Measurements from ENCODE around the gene ALAS2.

The ALAS2 gene

DNA sequence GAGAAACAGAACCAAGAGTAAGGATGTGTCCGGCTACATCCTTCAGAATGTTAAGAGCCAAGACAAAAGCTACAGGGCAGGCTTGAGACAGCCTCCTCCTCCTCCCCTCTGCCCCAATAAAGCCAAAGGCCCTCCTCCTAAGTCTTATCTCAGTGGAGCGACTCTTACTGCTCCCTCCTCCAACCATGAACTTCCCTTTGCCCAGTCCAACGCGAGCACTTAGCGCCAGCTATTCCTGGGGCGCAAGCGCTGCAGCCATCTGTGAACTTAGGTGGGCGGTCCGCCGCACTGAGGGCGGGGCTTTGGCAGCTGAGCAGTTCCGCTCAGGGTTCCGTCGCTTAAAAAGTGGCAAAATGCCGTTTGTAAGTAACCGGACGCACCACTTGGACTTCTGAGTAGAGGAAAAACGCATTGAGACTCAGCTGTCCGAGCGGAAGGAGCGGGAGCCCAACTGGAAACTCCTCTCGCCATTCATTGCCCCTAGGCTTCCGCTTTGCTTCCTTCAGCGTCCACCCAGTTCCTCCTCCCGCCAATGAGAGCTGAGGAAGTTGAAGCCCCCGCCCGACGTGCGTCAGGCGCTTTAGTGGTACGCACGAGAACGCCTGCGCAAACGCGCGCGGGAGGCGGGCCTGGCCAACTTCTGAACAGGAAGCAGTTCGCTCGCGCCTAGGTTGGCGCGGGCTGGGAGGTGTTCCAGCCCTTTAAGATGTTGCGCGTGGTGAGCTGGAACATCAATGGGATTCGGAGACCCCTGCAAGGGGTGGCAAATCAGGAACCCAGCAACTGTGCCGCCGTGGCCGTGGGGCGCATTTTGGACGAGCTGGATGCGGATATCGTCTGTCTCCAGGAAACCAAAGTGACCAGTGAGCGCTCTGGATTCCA lies 30.8 kb downstream of the ALAS2 start, which contains the start of gene APEX2:
TSS of gene APEX2 (plus strand) at position 647 of the 882 bp plus-strand sequence. CDS start at position 707, 60 bp downstream.
- Histone ChIP-seq H3K79me2 (ENCODE audit: insufficient read depth, low read length) (peaks cover 7% of the 10 kb centered on the region; the same call in 1 of the 2 replicates), H3K4me3 (ENCODE audit: low read depth, low read length, poor library complexity, severe bottlenecking) (peak within 1 kb of the TSS; percentile 96), H3K9ac (ENCODE audit: low read length) (peak within 1 kb of the TSS; percentile 98), H3K27ac (ENCODE audit: low read depth, low read length, poor library complexity, severe bottlenecking) (peak within 1 kb of the TSS; percentile 91), H3K27me3 (ENCODE audit: insufficient read depth, low read length) (no peaks in the 10 kb centered on the region), H3F3A (ENCODE audit: insufficient read depth, low read length) (no peaks in the 10 kb centered on the region), H3K4me1 (ENCODE audit: insufficient read depth, low read length, severe bottlenecking) (peaks cover 18% of the 10 kb centered on the region), H3K4me2 (ENCODE audit: low read length) (peak within 1 kb of the TSS; percentile 86), H4K20me1 (ENCODE audit: insufficient read depth, low read length) (no peaks in the 10 kb centered on the region), H3K36me3 (ENCODE audit: insufficient read depth, low read length) (peaks cover 35% of the 10 kb centered on the region), H2AFZ (ENCODE audit: low read length) (no peak within 1 kb of the TSS), H3K9me3 (ENCODE audit: low read length) (no peaks in the 10 kb centered on the region), H3K9me2 (ENCODE audit: low read depth, low read length) (no peaks in the 10 kb centered on the region)
- TF ChIP-seq EZH2 (IDR thresholded peaks at IDR 0.05; ENCODE audit: borderline replicate concordance, low read length) (no peak), CTCF (IDR thresholded peaks at IDR 0.05; ENCODE audit: low read length) (no peak)

DNA sequence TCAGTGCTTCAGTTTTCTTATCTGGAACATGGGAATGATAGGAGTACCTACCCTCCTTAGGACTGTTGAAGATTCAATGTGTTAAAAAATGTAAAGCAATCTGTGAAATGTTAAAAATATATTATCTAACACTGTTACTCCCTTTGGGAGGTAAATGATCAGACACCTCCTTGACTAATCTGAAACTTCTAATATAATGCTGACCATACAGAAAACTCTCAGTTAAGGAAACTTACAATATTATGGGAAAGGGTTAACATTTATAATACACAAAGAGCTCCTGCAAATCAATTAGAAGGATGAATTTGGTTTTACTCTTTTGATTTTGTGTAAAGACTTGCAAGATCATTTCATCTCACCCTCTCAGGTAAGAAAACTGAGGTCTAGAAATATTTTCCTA lies 35.2 kb downstream of the ALAS2 start:
- no peaks in the 10 kb centered on the region for H4K20me1 ChIP-seq (ENCODE audit: insufficient read depth, low read length)
- no peaks in the 10 kb centered on the region for H3F3A ChIP-seq (ENCODE audit: insufficient read depth, low read length)
- H2AFZ ChIP-seq (ENCODE audit: low read length) = no peak overlapping the region
- H3K4me1 ChIP-seq (ENCODE audit: insufficient read depth, low read length, severe bottlenecking) = peaks cover 6% of the 10 kb centered on the region
- no peaks in the 10 kb centered on the region for H3K9me3 ChIP-seq (ENCODE audit: low read length)
- H3K4me2 ChIP-seq (ENCODE audit: low read length) = no peak overlapping the region
- no peak for TF ChIP-seq CTCF (IDR thresholded peaks at IDR 0.05; ENCODE audit: low read length)
- TF ChIP-seq EZH2 (IDR thresholded peaks at IDR 0.05; ENCODE audit: borderline replicate concordance, low read length) = no peak
- H3K27me3 ChIP-seq (ENCODE audit: insufficient read depth, low read length) = no peaks in the 10 kb centered on the region
- no peak overlapping the region for H3K27ac ChIP-seq (ENCODE audit: low read depth, low read length, poor library complexity, severe bottlenecking)
- H3K9me2 ChIP-seq (ENCODE audit: low read depth, low read length) = no peaks in the 10 kb centered on the region
- no peak overlapping the region for H3K9ac ChIP-seq (ENCODE audit: low read length)
- H3K4me3 ChIP-seq (ENCODE audit: low read depth, low read length, poor library complexity, severe bottlenecking) = no peak overlapping the region
- H3K79me2 ChIP-seq (ENCODE audit: insufficient read depth, low read length) = peaks cover 4% of the 10 kb centered on the region; the same call in 1 of the 2 replicates
- no peaks in the 10 kb centered on the region for H3K36me3 ChIP-seq (ENCODE audit: insufficient read depth, low read length)

DNA sequence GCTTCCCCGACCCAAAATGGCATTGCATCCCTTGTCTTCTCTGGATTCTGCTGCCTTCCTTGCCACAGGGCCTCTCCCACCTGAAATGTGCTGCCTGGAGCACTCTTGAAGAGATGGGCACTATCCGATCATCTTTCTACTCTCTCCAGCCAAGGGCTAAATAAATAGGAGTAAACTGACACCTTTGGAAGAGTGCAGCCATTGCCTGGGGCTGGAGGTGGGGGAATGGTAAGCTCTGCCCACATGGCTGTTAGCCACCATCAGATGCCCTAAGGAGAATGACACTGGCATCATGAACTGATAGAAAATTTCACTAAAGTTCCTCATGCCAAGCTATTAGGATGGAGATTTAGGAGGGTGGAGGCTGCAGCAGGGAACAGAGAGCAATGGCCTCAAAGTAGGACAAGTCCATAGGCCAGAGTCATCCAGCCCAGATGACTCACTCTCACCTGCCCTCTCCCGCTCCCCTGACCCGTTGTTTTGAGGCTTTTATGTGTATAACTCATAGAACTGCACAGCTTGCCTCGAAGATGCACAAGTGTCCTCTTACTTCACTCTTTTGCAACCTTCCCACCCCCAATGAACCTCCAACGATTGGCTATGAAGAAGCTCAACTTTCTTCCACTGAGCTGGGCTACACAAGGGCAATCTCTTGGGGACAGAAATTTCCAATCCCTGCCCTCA lies 36.0 kb downstream of the ALAS2 start:
- H4K20me1 ChIP-seq (ENCODE audit: insufficient read depth, low read length) = no peaks in the 10 kb centered on the region
- TF ChIP-seq EZH2 (IDR thresholded peaks at IDR 0.05; ENCODE audit: borderline replicate concordance, low read length) (no peak), CTCF (IDR thresholded peaks at IDR 0.05; ENCODE audit: low read length) (no peak)
- H3K79me2 ChIP-seq (ENCODE audit: insufficient read depth, low read length) = no peaks in the 10 kb centered on the region
- H3K9me2 ChIP-seq (ENCODE audit: low read depth, low read length) = no peaks in the 10 kb centered on the region
- no peak overlapping the region for H2AFZ ChIP-seq (ENCODE audit: low read length)
- no peak overlapping the region for H3K9ac ChIP-seq (ENCODE audit: low read length)
- H3K4me1 ChIP-seq (ENCODE audit: insufficient read depth, low read length, severe bottlenecking) = peaks cover 6% of the 10 kb centered on the region
- H3K9me3 ChIP-seq (ENCODE audit: low read length) = no peaks in the 10 kb centered on the region
- H3K36me3 ChIP-seq (ENCODE audit: insufficient read depth, low read length) = no peaks in the 10 kb centered on the region
- no peak overlapping the region for H3K4me3 ChIP-seq (ENCODE audit: low read depth, low read length, poor library complexity, severe bottlenecking)
- no peaks in the 10 kb centered on the region for H3K27me3 ChIP-seq (ENCODE audit: insufficient read depth, low read length)
- H3F3A ChIP-seq (ENCODE audit: insufficient read depth, low read length) = no peaks in the 10 kb centered on the region
- no peak overlapping the region for H3K27ac ChIP-seq (ENCODE audit: low read depth, low read length, poor library complexity, severe bottlenecking)
- H3K4me2 ChIP-seq (ENCODE audit: low read length) = no peak overlapping the region
